NCI-H460 (cell line): ENCODE measurements around the gene FLYWCH2. TPM values are rescaled to one million over a fixed set of nuclear protein-coding genes. Genes with fewer than 3 reads are reported as not detected.
A peak's percentile ranks its signal among the peaks of the same experiment; 100 is the strongest.

ENCODE experiments used
- DNase-seq: peaks from one replicate; pipeline ENCODE4 v3.0.0-alpha.2; 2016; ENCODE audit warnings: low read depth; ENCODE audit errors: extremely low read depth
- polyA plus RNA-seq: library from polyadenylated mRNA; depleted of rRNA; stranded (reverse); fragments of >200 nt; gene quantifications from 2 replicates; pipeline ENCODE4 v1.2.3, GENCODE V29; 2014; cell fraction: nucleus; rRNA removed
- total RNA-seq: library from RNA; depleted of rRNA; stranded (reverse); fragments of >200 nt; shearing (Covaris generic); gene quantifications from 2 replicates; pipeline ENCODE4 v1.2.3, GENCODE V29; 2014; rRNA removed

The FLYWCH2 gene, protein sequence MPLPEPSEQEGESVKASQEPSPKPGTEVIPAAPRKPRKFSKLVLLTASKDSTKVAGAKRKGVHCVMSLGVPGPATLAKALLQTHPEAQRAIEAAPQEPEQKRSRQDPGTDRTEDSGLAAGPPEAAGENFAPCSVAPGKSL
- 80.1 and 88.9 TPM in 2 replicates for total RNA-seq
- 268 and 327 TPM in 2 replicates for polyA plus RNA-seq

- peak; percentile 99 for DNase-seq
These were observed at the start of gene FLYWCH2 for GRCh38 chr16:2882650-2883457. Gene FLYWCH2 (plus strand): TSS chr16:2883215. CDS start chr16:2896450, 13,235 bp downstream.

- DNase-seq: no peak
These were observed 49.2 kb upstream of the FLYWCH2 start for GRCh38 chr16:2833776-2834175.

DNA sequence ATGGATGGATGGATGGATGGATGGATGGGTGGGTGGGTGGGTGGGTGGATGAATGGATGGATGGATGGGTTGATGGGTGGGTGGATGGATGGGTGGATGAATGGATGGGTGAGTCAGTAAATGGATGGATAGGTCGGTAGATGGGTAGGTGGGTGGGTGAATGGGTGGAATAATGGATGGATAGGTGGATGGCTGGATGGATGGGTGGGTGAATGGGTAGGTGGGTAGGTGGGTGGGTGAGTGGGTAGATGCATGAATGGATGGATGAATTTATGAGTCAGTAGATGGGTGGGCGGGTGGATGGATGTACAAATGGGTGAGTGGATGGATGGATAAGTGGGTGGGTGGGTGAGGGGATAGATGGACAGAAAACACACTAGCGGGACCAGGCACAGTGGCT is 48.0 kb upstream of the FLYWCH2 start:
- DNase-seq: no peak

DNA sequence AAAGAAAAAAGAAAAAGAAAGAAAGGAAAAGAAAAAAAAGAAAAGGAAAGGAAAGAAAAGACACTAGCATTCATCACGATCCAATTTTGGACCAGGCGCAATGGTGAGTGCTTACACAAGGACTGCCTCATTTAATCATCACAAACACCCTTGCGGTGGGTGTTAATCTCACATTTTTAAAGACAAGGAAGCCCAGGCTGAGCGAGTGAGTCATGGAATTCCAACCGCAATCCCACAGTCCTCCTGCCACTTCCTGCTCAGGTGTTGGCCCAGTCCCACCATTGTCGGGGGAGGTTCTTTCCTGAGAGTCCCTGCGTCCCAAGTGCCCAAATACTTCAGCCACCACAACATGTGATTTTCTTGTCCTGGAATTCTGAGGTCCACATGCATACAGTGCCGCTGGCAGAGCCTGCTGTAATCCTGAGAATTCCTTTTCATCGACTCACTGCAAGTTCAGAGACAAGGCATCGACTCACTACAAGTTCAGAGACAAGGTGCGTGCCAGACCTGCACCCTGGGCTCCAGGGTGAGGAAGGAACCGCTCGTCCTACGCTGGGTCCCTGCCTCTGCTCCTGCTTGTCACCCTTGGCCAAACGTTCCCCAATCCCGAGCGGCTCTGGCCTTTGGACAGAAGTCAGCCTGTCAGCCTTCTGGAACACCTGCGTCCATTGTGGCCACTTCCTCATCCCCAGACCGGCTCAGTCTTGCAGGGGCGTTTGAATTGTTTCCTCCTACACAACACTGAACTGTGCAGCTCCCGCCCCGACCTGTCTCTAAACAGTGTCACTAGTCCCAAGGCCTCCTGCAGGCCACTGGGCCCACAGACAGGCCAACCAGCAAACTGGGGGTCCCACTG is 47.1 kb upstream of the FLYWCH2 start:
- DNase-seq: no peak

- DNase-seq: no peak
These were observed 46.1 kb upstream of the FLYWCH2 start for GRCh38 chr16:2836646-2837508.

- DNase-seq: peak; percentile 41
These were observed 44.1 kb upstream of the FLYWCH2 start for GRCh38 chr16:2838928-2839327.

GRCh38 chr16:2839650-2840450 is 43.2 kb upstream of the FLYWCH2 start:
- DNase-seq: no peak

GRCh38 chr16:2840914-2841313 is 42.1 kb upstream of the FLYWCH2 start:
- no peak for DNase-seq

DNA sequence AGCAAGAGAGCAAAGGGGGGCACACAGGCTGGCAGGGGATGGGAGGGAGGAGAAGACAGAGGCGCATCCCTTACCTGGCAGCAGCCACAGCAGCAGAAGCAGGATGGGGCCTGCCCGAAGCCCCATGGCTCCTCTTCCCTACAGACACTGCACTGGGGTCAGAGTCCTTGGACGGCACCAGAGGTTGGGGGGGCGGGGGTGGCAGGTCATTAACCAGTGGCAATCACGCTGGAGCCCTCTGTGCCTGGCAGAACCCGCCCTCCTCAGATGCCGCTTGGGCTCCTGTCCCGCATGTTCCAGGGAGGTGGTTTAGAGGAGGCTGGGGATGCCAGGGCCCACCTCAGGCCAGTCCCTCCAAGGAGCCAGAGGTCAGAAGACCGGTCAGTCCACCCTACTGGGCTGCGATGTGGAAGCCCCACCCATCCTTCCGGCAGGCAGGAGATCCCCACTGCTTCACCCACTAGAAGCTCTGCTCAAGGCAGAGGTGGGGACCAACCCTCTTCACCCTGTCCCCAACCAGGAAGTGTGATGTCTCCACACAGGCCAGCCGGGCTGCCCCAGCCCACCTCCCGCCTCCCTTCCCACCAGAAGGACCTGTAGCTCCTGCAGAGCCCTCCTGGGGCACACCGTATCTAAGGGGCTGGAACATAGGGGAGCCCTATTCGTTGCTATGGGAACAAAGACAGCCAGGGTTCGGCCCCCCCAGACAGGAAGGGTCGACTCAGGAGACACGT is 41.2 kb upstream of the FLYWCH2 start:
- no peak for DNase-seq

GRCh38 chr16:2842340-2843000 is 40.5 kb upstream of the FLYWCH2 start:
- DNase-seq: no peak

GRCh38 chr16:2843526-2843925 is 39.5 kb upstream of the FLYWCH2 start:
- no peak for DNase-seq

DNA sequence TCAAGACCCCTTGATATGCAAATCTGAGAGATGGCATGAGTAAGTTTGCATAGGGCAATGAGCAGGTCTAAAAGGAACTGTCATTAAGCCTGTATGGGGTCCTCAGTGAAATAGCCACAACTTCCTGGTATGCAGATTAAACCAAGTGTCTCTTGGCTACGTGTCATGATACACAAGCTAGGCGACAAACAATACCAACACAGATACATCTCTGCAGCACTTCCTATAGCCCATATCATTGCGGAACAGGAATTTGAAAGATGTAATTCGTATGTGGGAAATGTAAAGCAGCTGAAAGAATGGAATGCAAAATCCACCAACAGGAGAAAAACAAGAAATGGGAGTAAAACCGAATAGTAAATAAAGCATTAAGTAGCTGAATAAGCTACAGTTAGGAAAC is 37.9 kb upstream of the FLYWCH2 start:
- DNase-seq: no peak

- DNase-seq: no peak
These were observed 36.3 kb upstream of the FLYWCH2 start for GRCh38 chr16:2846511-2847310.

GRCh38 chr16:2848933-2849725 is 33.9 kb upstream of the FLYWCH2 start:
- DNase-seq: no peak

GRCh38 chr16:2852003-2852730 is 30.8 kb upstream of the FLYWCH2 start:
- no peak for DNase-seq
